ENCODE data around the gene DNAH1.

DNA sequence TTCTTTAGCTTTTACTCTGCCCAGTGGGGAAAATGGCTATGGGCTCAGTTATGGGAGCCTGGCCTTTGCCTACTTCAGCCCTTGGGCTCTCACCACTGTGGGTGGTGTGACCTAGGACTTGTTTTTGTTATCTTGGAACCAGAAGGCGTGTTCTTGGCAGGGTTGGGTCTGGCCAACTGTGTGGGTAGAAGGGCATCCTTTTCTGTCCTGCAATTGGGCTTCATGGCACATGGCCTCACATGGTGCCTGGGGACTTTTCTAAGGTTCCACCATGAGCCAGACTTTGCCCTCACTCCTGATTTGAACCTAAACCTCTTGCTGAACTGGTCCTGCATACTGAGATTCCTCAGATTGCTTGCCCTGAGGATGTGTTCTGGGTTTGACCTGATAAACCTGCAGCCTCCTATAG, 26.8 kb upstream of the DNAH1 start:
- TF ChIP-seq, protein P1, sequence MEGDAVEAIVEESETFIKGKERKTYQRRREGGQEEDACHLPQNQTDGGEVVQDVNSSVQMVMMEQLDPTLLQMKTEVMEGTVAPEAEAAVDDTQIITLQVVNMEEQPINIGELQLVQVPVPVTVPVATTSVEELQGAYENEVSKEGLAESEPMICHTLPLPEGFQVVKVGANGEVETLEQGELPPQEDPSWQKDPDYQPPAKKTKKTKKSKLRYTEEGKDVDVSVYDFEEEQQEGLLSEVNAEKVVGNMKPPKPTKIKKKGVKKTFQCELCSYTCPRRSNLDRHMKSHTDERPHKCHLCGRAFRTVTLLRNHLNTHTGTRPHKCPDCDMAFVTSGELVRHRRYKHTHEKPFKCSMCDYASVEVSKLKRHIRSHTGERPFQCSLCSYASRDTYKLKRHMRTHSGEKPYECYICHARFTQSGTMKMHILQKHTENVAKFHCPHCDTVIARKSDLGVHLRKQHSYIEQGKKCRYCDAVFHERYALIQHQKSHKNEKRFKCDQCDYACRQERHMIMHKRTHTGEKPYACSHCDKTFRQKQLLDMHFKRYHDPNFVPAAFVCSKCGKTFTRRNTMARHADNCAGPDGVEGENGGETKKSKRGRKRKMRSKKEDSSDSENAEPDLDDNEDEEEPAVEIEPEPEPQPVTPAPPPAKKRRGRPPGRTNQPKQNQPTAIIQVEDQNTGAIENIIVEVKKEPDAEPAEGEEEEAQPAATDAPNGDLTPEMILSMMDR (conservative IDR thresholded peaks at IDR 0.05; ENCODE audit: low read length): no peak
- no peak for TF ChIP-seq EZH2phosphoT487 (IDR thresholded peaks at IDR 0.05; ENCODE audit: borderline replicate concordance, low read depth, low read length)
